Measurements from ENCODE around the gene ATP8B1.

ATP8B1 gene

GRCh38 chr18:57787068-57787685, 15.9 kb downstream of the ATP8B1 start:
- ATAC-seq (ENCODE audit: low read depth) (no peak), DNase-seq (ENCODE audit: low spot score) (no peak)
- H3K9me3 ChIP-seq (ENCODE audit: severe bottlenecking): no peaks in the 10 kb centered on the region
- H3K4me3 ChIP-seq (ENCODE audit: severe bottlenecking): no peak overlapping the region
- H3K4me1 ChIP-seq (ENCODE audit: insufficient read depth, poor library complexity, severe bottlenecking): peaks cover 31% of the 10 kb centered on the region
- no peaks in the 10 kb centered on the region for H3K36me3 ChIP-seq (ENCODE audit: low read depth)
- no peak for TF ChIP-seq CTCF (IDR thresholded peaks at IDR 0.05; ENCODE audit: poor library complexity, severe bottlenecking)
- H3K27ac ChIP-seq (ENCODE audit: poor library complexity, severe bottlenecking): no peak overlapping the region
- H3K27me3 ChIP-seq (ENCODE audit: insufficient read depth, poor library complexity, severe bottlenecking): no peaks in the 10 kb centered on the region

DNA sequence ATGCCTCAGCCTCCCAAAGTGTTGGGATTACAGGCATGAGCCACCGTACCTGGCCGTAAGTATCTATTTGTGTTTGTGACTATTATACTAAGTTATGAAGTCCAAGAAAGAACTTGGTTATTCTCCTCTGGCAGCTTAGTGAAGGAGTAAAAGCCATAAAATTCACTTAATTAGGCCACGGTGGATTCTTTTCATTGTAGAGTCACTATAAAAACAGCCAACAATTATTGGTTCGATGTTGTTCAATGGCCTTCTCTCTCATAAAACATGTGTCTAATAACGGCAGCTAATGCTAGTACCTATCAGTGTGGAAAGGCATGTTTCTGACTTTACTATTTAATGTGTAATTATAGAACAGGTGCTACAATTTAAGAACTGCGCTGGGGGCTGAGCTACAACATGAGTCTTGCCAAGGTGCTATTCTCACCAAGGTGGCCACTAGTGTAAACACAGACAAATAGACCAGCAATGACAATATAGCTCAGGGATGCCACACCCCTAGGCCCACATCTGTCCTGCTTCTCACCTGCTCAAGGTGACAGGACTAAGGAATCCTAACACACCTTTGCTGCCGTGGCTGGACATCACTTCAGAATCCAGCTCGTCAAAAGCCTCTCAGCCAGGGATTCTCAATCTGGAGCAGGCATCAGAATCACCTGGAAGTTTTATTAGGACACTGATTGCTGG, 17.2 kb downstream of the ATP8B1 start:
- no peak for TF ChIP-seq CTCF (IDR thresholded peaks at IDR 0.05; ENCODE audit: poor library complexity, severe bottlenecking)

DNA sequence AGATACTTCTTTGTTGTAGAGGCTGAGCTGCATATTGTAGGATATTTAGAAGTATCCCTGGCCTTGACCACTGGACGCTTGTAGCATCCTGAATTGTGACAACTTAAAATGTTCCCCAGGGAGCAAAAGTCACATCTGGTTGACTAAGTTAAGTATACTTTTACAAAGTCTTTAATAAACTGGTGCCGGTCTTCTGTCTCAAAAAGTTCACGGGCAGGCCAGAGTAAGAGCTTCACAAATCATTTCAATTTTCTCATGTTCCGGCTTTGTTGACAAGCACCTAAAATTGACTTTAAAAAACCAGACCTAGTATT, 18.4 kb downstream of the ATP8B1 start:
- Histone ChIP-seq H3K36me3 (ENCODE audit: low read depth) (no peaks in the 10 kb centered on the region), H3K4me3 (ENCODE audit: severe bottlenecking) (no peak overlapping the region), H3K27me3 (ENCODE audit: insufficient read depth, poor library complexity, severe bottlenecking) (no peaks in the 10 kb centered on the region), H3K9me3 (ENCODE audit: severe bottlenecking) (no peaks in the 10 kb centered on the region), H3K4me1 (ENCODE audit: insufficient read depth, poor library complexity, severe bottlenecking) (peaks cover 51% of the 10 kb centered on the region), H3K27ac (ENCODE audit: poor library complexity, severe bottlenecking) (peak overlapping the region; percentile 7)
- peak; percentile 2 for TF ChIP-seq CTCF (IDR thresholded peaks at IDR 0.05; ENCODE audit: poor library complexity, severe bottlenecking)
- ATAC-seq (ENCODE audit: low read depth): no peak
- DNase-seq (ENCODE audit: low spot score): no peak

More for the DNA sequence above, 17.2 kb downstream of the ATP8B1 start:
- Histone ChIP-seq H3K9me3 (ENCODE audit: severe bottlenecking) (no peaks in the 10 kb centered on the region), H3K36me3 (ENCODE audit: low read depth) (no peaks in the 10 kb centered on the region), H3K4me1 (ENCODE audit: insufficient read depth, poor library complexity, severe bottlenecking) (peaks cover 40% of the 10 kb centered on the region), H3K27ac (ENCODE audit: poor library complexity, severe bottlenecking) (no peak overlapping the region), H3K27me3 (ENCODE audit: insufficient read depth, poor library complexity, severe bottlenecking) (no peaks in the 10 kb centered on the region), H3K4me3 (ENCODE audit: severe bottlenecking) (no peak overlapping the region)
- DNase-seq (ENCODE audit: low spot score) (no peak), ATAC-seq (ENCODE audit: low read depth) (no peak)

DNA sequence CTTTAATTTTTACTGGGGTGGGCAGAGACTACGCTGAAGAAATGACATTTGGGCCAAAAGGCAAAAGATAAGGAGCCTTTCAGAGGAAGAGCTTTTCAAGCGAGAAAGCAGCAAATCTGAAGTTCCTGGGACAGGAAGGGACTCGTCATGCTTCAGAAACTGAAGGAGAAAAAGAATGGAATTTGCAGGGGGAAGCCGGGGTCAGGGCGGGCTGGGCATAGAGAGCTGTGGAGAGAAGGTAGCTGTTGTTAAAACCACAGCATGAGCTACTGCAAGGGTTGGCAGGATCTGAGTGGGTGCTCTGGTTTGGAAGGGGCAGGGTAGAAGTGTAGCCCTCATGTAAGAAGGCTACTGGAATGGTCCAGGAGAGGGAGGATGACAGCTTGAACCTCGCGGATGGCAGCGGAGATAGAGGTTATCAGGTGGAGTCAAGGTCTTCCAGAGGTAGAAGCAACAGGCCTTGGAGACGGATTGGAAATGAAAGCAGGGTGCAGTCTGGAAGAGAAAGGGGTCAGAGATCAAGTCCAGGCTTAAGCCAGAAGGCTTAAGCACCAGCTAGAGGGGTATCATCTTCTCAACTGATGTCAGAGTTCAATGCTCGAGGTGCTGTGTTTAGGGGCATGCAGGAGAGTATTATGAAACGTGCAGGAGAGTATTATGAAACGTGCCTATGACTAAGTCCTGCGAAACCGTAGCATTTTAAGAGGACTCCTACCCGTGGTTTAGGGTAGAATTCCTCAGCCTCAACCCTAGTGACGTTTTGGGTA, 18.9 kb downstream of the ATP8B1 start:
- Histone ChIP-seq H3K36me3 (ENCODE audit: low read depth) (no peaks in the 10 kb centered on the region), H3K27me3 (ENCODE audit: insufficient read depth, poor library complexity, severe bottlenecking) (no peaks in the 10 kb centered on the region), H3K9me3 (ENCODE audit: severe bottlenecking) (no peaks in the 10 kb centered on the region), H3K4me1 (ENCODE audit: insufficient read depth, poor library complexity, severe bottlenecking) (peaks cover 47% of the 10 kb centered on the region), H3K4me3 (ENCODE audit: severe bottlenecking) (no peak overlapping the region), H3K27ac (ENCODE audit: poor library complexity, severe bottlenecking) (peak overlapping the region; percentile 7)
- peak; percentile 74 for ATAC-seq (ENCODE audit: low read depth)
- TF ChIP-seq CTCF (IDR thresholded peaks at IDR 0.05; ENCODE audit: poor library complexity, severe bottlenecking): peak; percentile 10
- no peak for DNase-seq (ENCODE audit: low spot score)
